ENCODE measurements around the gene PNKP. TPM values are rescaled to one million over a fixed set of nuclear protein-coding genes. Genes with fewer than 3 reads are reported as not detected.

Gene PNKP
- total and polyA plus RNA-seq, 10 of the 15 experiments (the other 5 are each of a cell fraction or from before 2014, with no cell fraction given), result 2.9 to 82.3 (median 33.2) TPM

GRCh38 chr19:49911381-49912145 lies 44.2 kb upstream of the PNKP start:
- ChIA-PET CTCF (interaction anchor here (0.6 to 9.0 kb wide), 10 partner anchors 9 to 152 kb away, joined by 3 to 71 read pairs (median 4); partner anchors contain the start of genes ATF5, IL4I1 and NUP62), POLR2A (interaction anchor here (0.6 to 6.6 kb wide), 21 partner anchors 8 to 891 kb away, joined by 3 to 116 read pairs (median 4); partner anchors contain the start of genes AKT1S1, ATF5, IL4I1 and NUP62), SMC1A (ENCODE audit: uncharacterized antibody, unreplicated experiment) (interaction anchor here (0.7 to 8.8 kb wide), 13 partner anchors 9 to 433 kb away, joined by 3 to 110 read pairs (median 4); partner anchors contain the start of genes AKT1S1, ATF5, IL4I1 and NUP62), RAD21 (ENCODE audit: unreplicated experiment) (interaction anchor here (0.6 to 4.9 kb wide), 17 partner anchors 11 to 1590 kb away, joined by 3 to 40 read pairs (median 5); partner anchors contain the start of genes AKT1S1, ATF5, IL4I1 and NUP62)
- H3K36me3 ChIP-seq (ENCODE audit: control insufficient read depth in 2 of 2, insufficient read depth in 2 of 2, low read length in 1 of 2), result peaks cover 36 to 40% of the 10 kb centered on the region in 2 experiments
- H3K9ac ChIP-seq (ENCODE audit: control insufficient read depth, insufficient read depth, low read length), result peak overlapping the region; percentile 44
- WGBS (ENCODE audit: insufficient coverage, insufficient replicate concordance, low lambda C conversion rate, missing lambda C conversion rate), result 9% methylated on average over 9 of the region's 9 CpGs
- FAIRE-seq (peak; percentile 92), DNase-seq (ENCODE audit: low read depth, low spot score) (peak; percentile 83), ATAC-seq (peak; percentile 86)
- H3K79me2 ChIP-seq (ENCODE audit: control insufficient read depth, insufficient read depth, low read length), result peaks cover 65% of the 10 kb centered on the region
- intact Hi-C loops (cut with micrococcal nuclease; ENCODE audit: unreplicated experiment), result loop anchor here (1.0 kb wide), 1 partner anchor 14 kb away; no protein-coding TSS in a partner anchor
- no peak overlapping the region; the same call in 1 of the 2 replicates for H2AFZ ChIP-seq (ENCODE audit: control insufficient read depth, low read depth, low read length)
- peaks cover 61% of the 10 kb centered on the region for H3K4me1 ChIP-seq (ENCODE audit: control insufficient read depth, insufficient read depth, low read length)
- in situ Hi-C loops (cut with MboI), result no loop called here
- H3K4me3 ChIP-seq, result peak overlapping the region; percentile 49; the same call in 1 of the 2 replicates
- H3K27me3 ChIP-seq (replicated peaks in 1 of 2; ENCODE audit: control insufficient read depth in 2 of 2, insufficient read depth in 2 of 2, low read length in 1 of 2), result no peaks in the 10 kb centered on the region
- peaks cover 3% of the 10 kb centered on the region; the same call in 1 of the 2 replicates for H4K20me1 ChIP-seq (ENCODE audit: control insufficient read depth, insufficient read depth)
- peak overlapping the region; percentile 76 for H3K27ac ChIP-seq (ENCODE audit: control insufficient read depth, insufficient read depth)
- no peaks in the 10 kb centered on the region; the same call in 2 of the 3 replicates for H3K9me3 ChIP-seq (replicated peaks; ENCODE audit: control insufficient read depth, insufficient read depth, low read length)
- peak overlapping the region; percentile 66 for H3K4me2 ChIP-seq (ENCODE audit: control insufficient read depth, insufficient read depth)
- TSS peak; percentile 96 for BruUV-seq (replicated peaks)
- TF ChIP-seq EP300 (IDR thresholded peaks at IDR 0.05; ENCODE audit: borderline replicate concordance in 1 of 2, control insufficient read depth in 1 of 2, low read depth in 2 of 2, low read length in 2 of 2) (no peak), IRF3 (IDR thresholded peaks at IDR 0.05) (no peak), IKZF1 (conservative IDR thresholded peaks at IDR 0.05) (peak; percentile 83), ATF7 (IDR thresholded peaks at IDR 0.05; ENCODE audit: low read depth) (peak; percentile 49; the same call in 1 of the 2 replicates), CBX5 (IDR thresholded peaks at IDR 0.05; ENCODE audit: low read depth) (0 out of 2 replicates have a peak, but pooled peaks have one; percentile 59), MEF2A (IDR thresholded peaks at IDR 0.05; ENCODE audit: insufficient read depth, low read depth, low read length) (peak; percentile 80), CBX3 (IDR thresholded peaks at IDR 0.05; ENCODE audit: borderline replicate concordance, low read depth) (no peak), CUX1 (IDR thresholded peaks at IDR 0.05; ENCODE audit: insufficient replicate concordance, low read depth, low read length) (no peak), RAD21 (IDR thresholded peaks at IDR 0.05; ENCODE audit: insufficient read depth, low read depth, low read length) (0 out of 2 replicates have a peak, but pooled peaks have one; percentile 1), SRF (IDR thresholded peaks at IDR 0.05; ENCODE audit: low read depth in 2 of 2, low read length in 2 of 2) (no peak), ZNF207 (IDR thresholded peaks at IDR 0.05; ENCODE audit: borderline replicate concordance) (no peak), NFIC (IDR thresholded peaks at IDR 0.05; ENCODE audit: low read depth, low read length) (peak; percentile 58), NR2F1 (conservative IDR thresholded peaks at IDR 0.05) (peak; percentile 5), ATF3 (IDR thresholded peaks at IDR 0.05; ENCODE audit: borderline replicate concordance, extremely low read depth, low read depth, low read length) (no peak), SPI1 (IDR thresholded peaks at IDR 0.05; ENCODE audit: borderline replicate concordance, insufficient read depth, low read depth, low read length) (peak; percentile 54; the same call in 1 of the 2 replicates)
